SK-N-SH (cell line): ENCODE results near the gene OCLN. TPM values are rescaled to one million over a fixed set of nuclear protein-coding genes. Genes with fewer than 3 reads are reported as not detected.

Source experiments
- CTCF ChIA-PET: fragments of 300-600, 350-600 bp; formaldehyde crosslinking; extraction: SDS; loops from one replicate; lab custom pipeline; 2021; lab: Yijun Ruan, JAX
- POLR2A ChIA-PET: fragments of 350-600 bp; sonication (Branson Sonifier 250); formaldehyde crosslinking; extraction: SDS; loops from one replicate; lab custom pipeline; 2020; ENCODE audit warnings: antibody characterized with exemption, inconsistent platforms; lab: Yijun Ruan, JAX
- DNase-seq: peaks from one replicate; pipeline ENCODE4 v3.0.0; 2012
- H2AFZ ChIP-seq: fragments of 200-600 bp; sonication (generic); 2 replicates; pipeline ENCODE4 v1.8.1; 2016; ENCODE audit warnings: antibody characterized with exemption, mild to moderate bottlenecking, low read depth
- H3F3A ChIP-seq: fragments of 200-600 bp; sonication (generic); replicated peaks from 2 replicates; pipeline ENCODE3; 2016; ENCODE audit warnings: antibody characterized with exemption, mild to moderate bottlenecking; ENCODE audit not compliant: insufficient read depth
- H3K27ac ChIP-seq, 2 experiments: fragments of 200-500 bp in 1 of 2; fragments of 200-600 bp in 1 of 2; sonication (Bioruptor generic) in 1 of 2; sonication (generic), shearing (Covaris generic) in 1 of 2; 2 replicates each; pipeline versions ENCODE4 v1.5.1 to v1.6.1; 2014 to 2016; ENCODE audit warnings: low read depth in 2 of 2, inconsistent platforms in 1 of 2, low read length in 1 of 2, mild to moderate bottlenecking in 1 of 2, mixed read lengths in 1 of 2
- H3K27me3 ChIP-seq: fragments of 200-600 bp; sonication (generic), shearing (Covaris generic); 2 replicates; pipeline ENCODE4 v1.6.1; 2016; ENCODE audit warnings: mixed run types; ENCODE audit not compliant: insufficient read depth
- H3K36me3 ChIP-seq, 2 experiments: fragments of 200-500 bp in 1 of 2; fragments of 200-600 bp in 1 of 2; sonication (Bioruptor generic) in 1 of 2; sonication (generic) in 1 of 2; replicated peaks in 1 of 2; 2 replicates each; pipeline versions ENCODE3 to v1.5.1; 2014 to 2016; ENCODE audit warnings: low read length in 1 of 2, mild to moderate bottlenecking in 1 of 2; ENCODE audit not compliant: insufficient read depth in 2 of 2, control insufficient read depth in 1 of 2
- H3K4me1 ChIP-seq, 2 experiments: fragments of 200-500 bp in 1 of 2; fragments of 200-600 bp in 1 of 2; sonication (Bioruptor generic) in 1 of 2; sonication (generic), shearing (Covaris generic) in 1 of 2; 2 replicates each; pipeline versions ENCODE4 v1.5.1 to v1.6.1; 2014 to 2016; ENCODE audit warnings: low read depth in 1 of 2, low read length in 1 of 2, mixed run types in 1 of 2; ENCODE audit not compliant: insufficient read depth in 2 of 2, control insufficient read depth in 1 of 2
- H3K4me2 ChIP-seq: fragments of 200-600 bp; sonication (generic), shearing (Covaris generic); 2 replicates; pipeline ENCODE4 v1.6.1; 2017; ENCODE audit warnings: mixed run types
- H3K4me3 ChIP-seq, 2 experiments: fragments of 200-500 bp in 1 of 2; fragments of 200-600 bp in 1 of 2; sonication (Bioruptor generic) in 1 of 2; sonication (generic), shearing (Covaris generic) in 1 of 2; 2 replicates each; pipeline versions ENCODE4 v1.5.1 to v1.8.1; 2014 to 2016; ENCODE audit warnings: low read depth in 2 of 2, inconsistent platforms in 1 of 2, low read length in 1 of 2, mild to moderate bottlenecking in 1 of 2, mixed read lengths in 1 of 2, moderate library complexity in 1 of 2
- H3K79me2 ChIP-seq: fragments of 200-600 bp; sonication (generic); 2 replicates; pipeline ENCODE4 v1.8.1; 2017; ENCODE audit warnings: mild to moderate bottlenecking; ENCODE audit not compliant: insufficient read depth
- H3K9ac ChIP-seq: fragments of 200-600 bp; sonication (generic); 2 replicates; pipeline ENCODE4 v1.6.1; 2017; ENCODE audit warnings: mixed run types
- H3K9me2 ChIP-seq: fragments of 200-600 bp; sonication (generic); 2 replicates; pipeline ENCODE4 v1.6.1; 2017; ENCODE audit warnings: mixed run types
- H3K9me3 ChIP-seq: fragments of 200-600 bp; sonication (generic); 2 replicates; pipeline ENCODE4 v1.6.1; 2017; ENCODE audit warnings: mixed run types, mild to moderate bottlenecking, moderate library complexity
- H4K20me1 ChIP-seq: fragments of 200-600 bp; sonication (generic); 2 replicates; pipeline ENCODE4 v1.6.1; 2017; ENCODE audit warnings: mild to moderate bottlenecking, mixed run types; ENCODE audit not compliant: insufficient read depth
- CHD2 ChIP-seq: fragments of 150-350 bp; IDR thresholded peaks from 2 replicates; pipeline ENCODE4 v1.6.1; 2018; ENCODE audit warnings: low read length; ENCODE audit not compliant: partially characterized antibody
- ELF1 ChIP-seq: IDR thresholded peaks from 2 replicates; pipeline ENCODE4 v1.4.0; 2012
- EP300 ChIP-seq, 2 experiments: IDR thresholded peaks; 2 replicates each; pipeline versions ENCODE4 v1.4.0 to v1.6.1; 2012; ENCODE audit warnings: borderline replicate concordance in 1 of 2, low read depth in 1 of 2, low read length in 1 of 2
- FOXJ3 ChIP-seq: sonication (generic); formaldehyde crosslinking; IDR thresholded peaks from 2 replicates; pipeline ENCODE4 v1.5.1; 2020; ENCODE audit warnings: mild to moderate bottlenecking, missing genetic modification reagents
- FOXM1 ChIP-seq: IDR thresholded peaks from 2 replicates; pipeline ENCODE4 v1.4.0; 2012; ENCODE audit warnings: low read depth, mild to moderate bottlenecking
- GATA2 ChIP-seq: sonication (generic); formaldehyde crosslinking; IDR thresholded peaks from 2 replicates; pipeline ENCODE4 v1.5.0; 2020; ENCODE audit warnings: mild to moderate bottlenecking, missing genetic modification reagents
- IRF3 ChIP-seq: fragments of 150-350 bp; IDR thresholded peaks from 2 replicates; pipeline ENCODE4 v1.6.1; 2016; ENCODE audit warnings: mild to moderate bottlenecking, low read depth, low read length
- JUND ChIP-seq: IDR thresholded peaks from 2 replicates; pipeline ENCODE4 v1.4.0; 2012
- MAX ChIP-seq: IDR thresholded peaks from 2 replicates; pipeline ENCODE4 v1.4.0; 2012; ENCODE audit warnings: low read depth
- MEF2A ChIP-seq: IDR thresholded peaks from 2 replicates; pipeline ENCODE4 v1.4.0; 2012; ENCODE audit warnings: low read depth, borderline replicate concordance
- MXI1 ChIP-seq: IDR thresholded peaks from 2 replicates; pipeline ENCODE4 v1.6.1; 2012; ENCODE audit warnings: mild to moderate bottlenecking, low read depth, low read length, improper control_type of control experiment
- NRF1 ChIP-seq: IDR thresholded peaks from 2 replicates; pipeline ENCODE4 v1.6.1; 2012; ENCODE audit warnings: low read depth, mild to moderate bottlenecking, low read length
- RAD21 ChIP-seq: IDR thresholded peaks from 2 replicates; pipeline ENCODE4 v1.6.1; 2012; ENCODE audit warnings: mild to moderate bottlenecking, low read length
- REST ChIP-seq: IDR thresholded peaks from 2 replicates; pipeline ENCODE4 v1.6.1; 2012; ENCODE audit warnings: mild to moderate bottlenecking, low read depth, low read length, moderate library complexity
- RXRA ChIP-seq: IDR thresholded peaks from 2 replicates; pipeline ENCODE4 v1.4.0; 2012; ENCODE audit warnings: low read depth, mild to moderate bottlenecking, borderline replicate concordance
- SIN3A ChIP-seq: IDR thresholded peaks from 2 replicates; pipeline ENCODE4 v1.6.1; 2012; ENCODE audit warnings: low read depth, mild to moderate bottlenecking, low read length, moderate library complexity, borderline replicate concordance
- TAF1 ChIP-seq: IDR thresholded peaks from 2 replicates; pipeline ENCODE4 v1.6.1; 2012; ENCODE audit warnings: low read depth, mild to moderate bottlenecking, low read length, moderate library complexity, borderline replicate concordance
- TEAD4 ChIP-seq: IDR thresholded peaks from 2 replicates; pipeline ENCODE4 v1.4.0; 2012; ENCODE audit warnings: mild to moderate bottlenecking, borderline replicate concordance; ENCODE audit not compliant: insufficient read depth
- USF2 ChIP-seq: fragments of 150-350 bp; IDR thresholded peaks from 2 replicates; pipeline ENCODE4 v1.6.1; 2017; ENCODE audit warnings: antibody characterized with exemption, low read length, low read depth, borderline replicate concordance
- YY1 ChIP-seq: IDR thresholded peaks from 2 replicates; pipeline ENCODE4 v1.4.0; 2012; ENCODE audit warnings: low read depth, mild to moderate bottlenecking
- WGBS: methylation state at CpG from one replicate; pipeline ENCODE4 v1.1.6; 2017; ENCODE audit warnings: low lambda C conversion rate; 5-methylcytosine and 5-hydroxymethylcytosine counted together
- polyA plus RNA-seq, 3 experiments: library from polyadenylated mRNA; depleted of rRNA; stranded (reverse); fragments of >200 nt; gene quantifications; 2 replicates each; pipeline ENCODE4 v1.2.3, GENCODE V29; 2012

OCLN gene
- polyA plus RNA-seq, 1 of the 3 experiments (the other 2 are of a cell fraction), result 6.5 TPM

GRCh38 chr5:69527128-69527770 lies 34.7 kb downstream of the OCLN start:
- POLR2A ChIA-PET, result no interaction called here
- Histone ChIP-seq H2AFZ (no peak overlapping the region), H3K27ac (no peak overlapping the region), H4K20me1 (no peaks in the 10 kb centered on the region), H3K79me2 (no peaks in the 10 kb centered on the region), H3K27me3 (no peaks in the 10 kb centered on the region), H3K9me2 (no peaks in the 10 kb centered on the region), H3K36me3 (no peaks in the 10 kb centered on the region), H3K9me3 (no peaks in the 10 kb centered on the region), H3K4me2 (no peak overlapping the region), H3F3A (no peaks in the 10 kb centered on the region), H3K4me1 (no peaks in the 10 kb centered on the region), H3K4me3 (no peak overlapping the region), H3K9ac (no peak overlapping the region)
- CTCF ChIA-PET, result no interaction called here
- no peak for DNase-seq
- 97% methylated on average over 7 of the region's 7 CpGs for WGBS
- TF ChIP-seq ELF1, result no peak
- no peak for TF ChIP-seq NRF1
- no peak for TF ChIP-seq USF2
- TF ChIP-seq TAF1, result no peak
- no peak for TF ChIP-seq JUND
- TF ChIP-seq YY1, result no peak
- TF ChIP-seq SIN3A, result no peak
- no peak for TF ChIP-seq FOXM1
- no peak for TF ChIP-seq MAX
- TF ChIP-seq REST, result no peak
- no peak for TF ChIP-seq EP300 (IDR thresholded peaks at IDR 0.05; ENCODE audit: borderline replicate concordance in 1 of 2, low read depth in 1 of 2, low read length in 1 of 2)
- TF ChIP-seq CHD2, result no peak
- no peak for TF ChIP-seq MXI1
- TF ChIP-seq RAD21, result no peak
- TF ChIP-seq GATA2 (CRISPR knock-in tag), result no peak
- no peak for TF ChIP-seq FOXJ3 (CRISPR knock-in tag)
- no peak for TF ChIP-seq MEF2A
- TF ChIP-seq TEAD4, result no peak
- TF ChIP-seq RXRA, result no peak
- TF ChIP-seq IRF3, result no peak
